Central memory CD8-positive, alpha-beta T cell (primary cell): ENCODE results near the gene CALM3.

Experiments used
- ATAC-seq: fragments of 150-1000 bp; cut with Tn5 transposase; replicated peaks from 2 replicates; pipeline ENCODE4 v1.10.0; 2022; ENCODE audit warnings: mild to moderate bottlenecking, moderate FRiP score, moderate number of reproducible peaks; ENCODE audit not compliant: poor library complexity, severe bottlenecking; ENCODE audit errors: extremely low read depth
- DNase-seq, 2 donors: peaks; one replicate each; pipeline ENCODE4 v3.0.0; 2021; ENCODE audit warnings: low spot score in 2 of 2
- H3K27ac Mint-ChIP-seq: one replicate; pipeline ENCODE4 v1.8.0; 2022; ENCODE audit warnings: low read depth, mild to moderate bottlenecking, moderate library complexity, mixed read lengths
- H3K27me3 Mint-ChIP-seq: one replicate; pipeline ENCODE4 v1.8.0; 2022; ENCODE audit warnings: mixed read lengths
- H3K36me3 Mint-ChIP-seq: one replicate; pipeline ENCODE4 v1.8.0; 2022; ENCODE audit warnings: mild to moderate bottlenecking, moderate library complexity, mixed read lengths; ENCODE audit not compliant: insufficient read depth
- H3K4me1 Mint-ChIP-seq: one replicate; pipeline ENCODE4 v1.8.0; 2022; ENCODE audit warnings: mixed read lengths
- H3K4me3 Mint-ChIP-seq: one replicate; pipeline ENCODE4 v1.8.0; 2022; ENCODE audit warnings: mild to moderate bottlenecking, moderate library complexity, mixed read lengths
- H3K9me3 Mint-ChIP-seq: one replicate; pipeline ENCODE4 v1.8.0; 2022; ENCODE audit warnings: mixed read lengths

CALM3 gene

DNA sequence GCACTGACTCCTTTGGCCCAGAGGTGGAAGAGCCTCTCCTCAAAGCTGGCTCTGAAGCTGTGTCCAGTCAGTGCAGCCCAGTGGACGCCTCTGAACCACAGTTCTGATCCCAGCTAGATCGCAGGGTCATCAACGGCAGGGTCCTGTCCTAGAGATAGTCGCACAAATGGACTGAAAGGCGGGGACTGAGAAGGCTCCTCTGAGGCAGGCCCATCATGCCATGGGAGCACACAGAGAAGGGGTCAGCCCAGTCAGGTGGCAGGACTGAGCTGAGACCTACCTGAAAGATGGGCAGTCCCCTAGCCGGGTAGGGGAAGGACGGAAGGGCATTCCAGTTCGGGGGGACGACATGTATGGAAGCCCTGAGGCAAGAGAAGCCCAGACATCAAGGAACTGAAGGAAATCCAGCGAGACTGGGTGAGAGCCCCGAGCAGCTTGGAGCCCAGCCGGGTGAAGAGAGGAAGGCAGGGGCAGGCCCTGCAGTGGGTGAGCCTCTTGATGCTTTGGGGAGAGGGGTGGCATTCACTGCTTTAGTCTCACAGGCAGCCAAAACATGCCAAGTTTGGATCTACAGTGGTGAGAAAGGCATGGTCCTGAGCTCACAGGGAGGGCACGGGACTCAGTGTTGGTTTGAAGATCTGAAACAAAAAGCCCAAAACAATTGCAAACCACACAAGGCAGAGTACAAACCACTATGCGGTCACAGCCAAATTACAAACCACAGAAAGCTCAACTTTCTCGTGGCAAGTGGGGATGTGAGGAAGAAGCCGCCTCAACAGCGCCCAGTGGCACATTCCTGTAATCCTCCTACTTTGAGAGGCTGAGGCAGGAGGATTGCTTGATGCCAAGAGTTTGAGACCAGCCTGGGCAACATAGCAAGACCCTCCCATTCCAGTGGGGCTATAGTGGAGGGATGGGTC, 10.0 kb downstream of the CALM3 start:
- no peak for DNase-seq
- peaks cover 29% of the 10 kb centered on the region for H3K36me3 Mint-ChIP-seq
- peak; percentile 10 for ATAC-seq

DNA sequence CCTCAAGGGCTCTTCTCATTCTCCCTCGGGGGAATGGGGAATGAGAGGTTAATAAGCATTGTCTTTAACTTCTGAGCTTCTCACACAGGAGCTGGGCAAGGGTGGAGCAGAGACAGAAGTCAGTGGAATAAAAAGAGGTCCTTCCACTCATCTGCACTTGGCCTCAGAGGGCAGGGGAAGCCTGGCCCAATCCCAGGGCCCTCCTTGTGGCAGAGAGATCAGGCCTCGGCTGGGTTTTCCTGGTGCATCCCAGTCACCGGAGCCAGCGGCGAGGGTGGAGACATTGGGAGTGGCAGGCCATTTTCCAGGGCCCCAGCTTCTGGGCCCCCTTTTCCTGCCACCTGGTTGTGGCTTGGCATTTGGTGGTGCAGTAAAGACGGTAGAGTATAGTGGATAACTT, 10.6 kb downstream of the CALM3 start:
- peak overlapping the region; percentile 86 for H3K27ac Mint-ChIP-seq
- peaks cover 58% of the 10 kb centered on the region for H3K4me1 Mint-ChIP-seq
- ATAC-seq (peak; percentile 17), DNase-seq (no peak)
- H3K4me3 Mint-ChIP-seq: peak overlapping the region; percentile 34
- peaks cover 27% of the 10 kb centered on the region for H3K36me3 Mint-ChIP-seq
- peaks cover 5% of the 10 kb centered on the region for H3K27me3 Mint-ChIP-seq
- no peaks in the 10 kb centered on the region for H3K9me3 Mint-ChIP-seq

More for the DNA sequence above, 10.0 kb downstream of the CALM3 start:
- Mint-ChIP-seq H3K4me3 (peak overlapping the region; percentile 68), H3K27ac (peak overlapping the region; percentile 86), H3K27me3 (no peaks in the 10 kb centered on the region), H3K9me3 (no peaks in the 10 kb centered on the region), H3K4me1 (peaks cover 54% of the 10 kb centered on the region)

- H3K4me1 Mint-ChIP-seq: peaks cover 51% of the 10 kb centered on the region
- no peak overlapping the region for H3K27ac Mint-ChIP-seq
- H3K36me3 Mint-ChIP-seq: peaks cover 22% of the 10 kb centered on the region
- no peak overlapping the region for H3K4me3 Mint-ChIP-seq
- no peak for ATAC-seq
- H3K9me3 Mint-ChIP-seq: no peaks in the 10 kb centered on the region
- DNase-seq: no peak
- H3K27me3 Mint-ChIP-seq: peaks cover 9% of the 10 kb centered on the region
Observed at GRCh38 chr19:46613525-46613924, 12.4 kb downstream of the CALM3 start.

DNA sequence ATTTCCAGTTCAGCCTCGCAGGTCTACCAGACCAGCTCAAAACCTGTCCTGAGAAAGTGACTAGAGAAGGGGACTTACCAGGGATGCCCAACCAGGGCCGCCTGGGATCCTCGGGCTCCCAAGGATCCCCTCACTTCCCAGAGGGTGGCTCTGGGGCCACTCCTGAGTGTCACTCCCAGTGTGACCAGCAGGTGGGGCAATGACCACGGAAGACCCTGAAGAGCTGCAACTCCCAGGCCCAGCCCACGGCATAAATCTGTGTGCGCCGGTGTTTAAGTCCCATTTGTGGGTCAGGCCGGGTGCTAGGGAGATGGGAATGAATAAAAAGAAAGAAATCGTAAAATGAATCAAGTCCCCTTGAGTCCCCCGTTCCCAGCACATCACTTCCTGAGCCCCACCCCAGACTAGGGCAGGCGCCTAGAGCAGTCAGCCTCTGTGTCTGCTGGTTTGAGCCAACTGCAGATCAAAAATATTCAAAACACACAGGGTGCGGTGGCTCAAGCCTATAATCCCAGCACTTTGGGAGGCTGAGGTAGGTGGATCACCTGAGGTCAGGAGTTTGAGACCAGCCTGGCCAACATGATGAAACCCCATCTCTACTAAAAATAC, 13.1 kb downstream of the CALM3 start:
- DNase-seq (peak; percentile 64 to 74), ATAC-seq (peak; percentile 44)
- Mint-ChIP-seq H3K27ac (no peak overlapping the region), H3K4me3 (no peak overlapping the region), H3K4me1 (peaks cover 48% of the 10 kb centered on the region), H3K9me3 (no peaks in the 10 kb centered on the region), H3K27me3 (peaks cover 9% of the 10 kb centered on the region), H3K36me3 (peaks cover 17% of the 10 kb centered on the region)

DNA sequence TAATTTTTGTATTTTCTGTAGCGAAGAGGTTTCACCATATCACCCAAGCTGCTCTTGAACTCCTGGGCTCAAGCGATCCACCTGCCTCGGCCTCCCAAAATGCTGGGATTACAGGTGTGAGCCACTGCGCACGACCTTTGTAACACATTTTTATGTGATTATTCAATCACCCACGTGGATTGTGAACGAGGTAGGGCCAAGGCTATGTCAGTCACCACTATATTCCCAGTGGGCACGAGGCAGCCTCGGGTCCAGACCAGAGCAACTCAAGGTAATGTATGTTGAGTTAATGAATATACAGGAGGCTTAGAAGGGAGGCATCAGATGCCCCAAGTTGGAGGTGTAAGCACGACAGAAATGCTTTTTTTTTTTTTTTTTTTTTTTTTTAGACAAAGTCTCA, 14.8 kb downstream of the CALM3 start:
- H3K27me3 Mint-ChIP-seq: peaks cover 10% of the 10 kb centered on the region
- no peak overlapping the region for H3K4me3 Mint-ChIP-seq
- peaks cover 32% of the 10 kb centered on the region for H3K4me1 Mint-ChIP-seq
- H3K27ac Mint-ChIP-seq: no peak overlapping the region
- DNase-seq (no peak), ATAC-seq (no peak)
- peaks cover 11% of the 10 kb centered on the region for H3K36me3 Mint-ChIP-seq
- no peaks in the 10 kb centered on the region for H3K9me3 Mint-ChIP-seq

GRCh38 chr19:46616631-46617322, 15.6 kb downstream of the CALM3 start:
- H3K4me3 Mint-ChIP-seq: peak overlapping the region; percentile 35
- no peak for DNase-seq
- H3K4me1 Mint-ChIP-seq: peaks cover 24% of the 10 kb centered on the region
- no peak for ATAC-seq
- peak overlapping the region; percentile 49 for H3K27ac Mint-ChIP-seq
- peaks cover 5% of the 10 kb centered on the region for H3K36me3 Mint-ChIP-seq
- H3K27me3 Mint-ChIP-seq: peaks cover 18% of the 10 kb centered on the region
- no peaks in the 10 kb centered on the region for H3K9me3 Mint-ChIP-seq

DNA sequence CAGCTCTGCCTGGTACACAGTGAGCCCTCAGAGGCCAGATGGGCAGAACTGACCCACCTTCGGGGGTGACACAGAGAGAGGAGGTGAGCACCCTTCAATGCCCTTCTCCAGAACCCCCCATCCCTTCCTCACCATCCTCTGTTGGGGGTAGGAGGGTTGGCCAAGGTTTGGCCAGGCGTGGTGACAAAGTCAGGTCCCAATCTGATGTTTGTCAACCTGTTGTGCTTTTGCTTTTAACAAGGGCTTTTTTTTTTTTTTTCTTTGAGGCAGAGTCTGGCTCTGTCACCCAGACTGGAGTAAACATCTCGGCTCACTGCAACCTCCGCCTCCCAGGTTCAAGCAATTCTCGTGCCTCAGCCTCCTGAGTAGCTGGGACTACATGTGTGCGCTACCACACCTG, 16.5 kb downstream of the CALM3 start:
- Mint-ChIP-seq H3K27ac (no peak overlapping the region), H3K4me1 (peaks cover 16% of the 10 kb centered on the region), H3K27me3 (peaks cover 24% of the 10 kb centered on the region), H3K9me3 (no peaks in the 10 kb centered on the region), H3K36me3 (peaks cover 5% of the 10 kb centered on the region), H3K4me3 (no peak overlapping the region)
- no peak for DNase-seq
- no peak for ATAC-seq

DNA sequence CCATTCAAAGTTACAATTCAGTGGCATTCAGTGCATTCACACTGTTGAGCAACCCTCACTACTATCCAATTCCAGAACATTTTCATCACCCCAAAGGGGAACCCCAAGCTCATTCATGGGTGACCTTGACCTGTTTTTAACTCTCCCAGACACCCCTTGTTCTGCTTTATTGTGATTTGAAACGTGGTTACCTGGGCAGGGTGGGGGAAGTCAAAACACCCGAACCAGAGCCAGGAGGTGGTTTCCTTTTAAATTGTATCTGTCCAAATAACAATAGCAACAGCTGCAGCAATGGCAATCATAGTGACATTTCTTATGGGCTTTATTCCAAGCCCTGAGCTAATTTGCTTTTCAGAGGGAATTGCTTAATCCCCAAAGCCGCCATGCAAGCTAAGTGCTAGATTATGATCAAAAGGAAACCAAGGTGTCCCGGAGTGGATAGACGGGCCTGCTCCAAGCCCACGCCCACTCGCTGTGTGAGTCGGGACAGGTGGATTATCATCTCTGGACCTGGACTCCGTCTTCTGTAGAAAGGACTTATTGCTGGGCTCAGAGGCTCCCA, 17.6 kb downstream of the CALM3 start:
- Mint-ChIP-seq H3K4me1 (peaks cover 13% of the 10 kb centered on the region), H3K27me3 (peaks cover 24% of the 10 kb centered on the region), H3K4me3 (no peak overlapping the region), H3K9me3 (no peaks in the 10 kb centered on the region), H3K36me3 (peaks cover 5% of the 10 kb centered on the region), H3K27ac (no peak overlapping the region)
- no peak for DNase-seq
- peak; percentile 58 for ATAC-seq

GRCh38 chr19:46620267-46620666, 19.1 kb downstream of the CALM3 start:
- no peak for ATAC-seq
- Mint-ChIP-seq H3K4me3 (no peak overlapping the region), H3K36me3 (peaks cover 5% of the 10 kb centered on the region), H3K27me3 (peaks cover 35% of the 10 kb centered on the region), H3K9me3 (no peaks in the 10 kb centered on the region), H3K4me1 (peaks cover 6% of the 10 kb centered on the region), H3K27ac (no peak overlapping the region)
- no peak for DNase-seq

DNA sequence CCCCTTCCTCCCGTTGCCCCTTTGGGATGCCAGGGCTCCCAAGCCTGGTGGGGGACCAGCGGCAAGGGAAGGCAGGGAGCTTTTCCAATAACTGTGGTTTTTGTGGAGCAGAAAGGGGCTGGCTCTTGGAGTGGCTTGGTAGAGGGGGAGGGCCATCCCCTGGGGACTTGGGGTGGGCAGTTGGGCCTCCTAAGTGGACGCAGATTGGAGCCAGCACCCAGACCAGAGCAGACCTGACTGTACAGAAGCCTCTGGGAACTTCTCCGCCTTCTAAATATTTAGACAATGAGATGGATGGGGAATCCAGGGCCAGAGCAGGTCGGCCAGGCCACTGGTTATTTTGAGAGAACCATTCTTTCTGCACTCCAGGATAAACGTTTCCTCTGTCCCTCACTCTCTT, 19.6 kb downstream of the CALM3 start:
- Mint-ChIP-seq H3K9me3 (no peaks in the 10 kb centered on the region), H3K27me3 (peaks cover 39% of the 10 kb centered on the region), H3K27ac (no peak overlapping the region), H3K4me3 (no peak overlapping the region), H3K36me3 (peaks cover 5% of the 10 kb centered on the region), H3K4me1 (peaks cover 6% of the 10 kb centered on the region)
- DNase-seq (no peak), ATAC-seq (no peak)

GRCh38 chr19:46621191-46622117, 20.3 kb downstream of the CALM3 start:
- no peak for DNase-seq
- peaks cover 6% of the 10 kb centered on the region for H3K4me1 Mint-ChIP-seq
- no peaks in the 10 kb centered on the region for H3K9me3 Mint-ChIP-seq
- H3K27ac Mint-ChIP-seq: peak overlapping the region; percentile 13
- peaks cover 5% of the 10 kb centered on the region for H3K36me3 Mint-ChIP-seq
- no peak overlapping the region for H3K4me3 Mint-ChIP-seq
- peaks cover 37% of the 10 kb centered on the region for H3K27me3 Mint-ChIP-seq
- no peak for ATAC-seq

DNA sequence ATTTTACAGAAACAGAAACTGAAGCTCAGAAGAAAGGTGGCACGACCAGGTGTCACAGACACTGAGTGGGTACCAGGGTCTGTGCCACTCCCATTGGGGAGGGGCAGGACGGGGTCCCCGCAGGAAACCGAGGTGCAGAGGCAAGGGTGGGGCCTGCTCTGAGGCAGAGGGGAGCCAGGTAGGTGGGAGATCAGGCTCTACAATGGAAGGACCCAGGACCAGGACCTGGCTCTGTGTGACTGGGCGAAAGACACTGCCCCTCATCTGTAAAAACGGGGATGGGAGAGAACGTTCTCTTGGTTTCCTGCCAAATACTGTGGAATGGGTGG, 21.0 kb downstream of the CALM3 start:
- peaks cover 3% of the 10 kb centered on the region for H3K36me3 Mint-ChIP-seq
- H3K4me1 Mint-ChIP-seq: no peaks in the 10 kb centered on the region
- H3K4me3 Mint-ChIP-seq: no peak overlapping the region
- no peaks in the 10 kb centered on the region for H3K9me3 Mint-ChIP-seq
- DNase-seq: no peak
- peak overlapping the region; percentile 13 for H3K27ac Mint-ChIP-seq
- ATAC-seq: no peak
- H3K27me3 Mint-ChIP-seq: peaks cover 30% of the 10 kb centered on the region
